ENCODE results near the gene NXT1. TPM values are rescaled to one million over a fixed set of nuclear protein-coding genes. Genes with fewer than 3 reads are reported as not detected.

NXT1 gene
- total RNA-seq, 2 donors from 2014 or later = 8.5 to 10.0 TPM

DNA sequence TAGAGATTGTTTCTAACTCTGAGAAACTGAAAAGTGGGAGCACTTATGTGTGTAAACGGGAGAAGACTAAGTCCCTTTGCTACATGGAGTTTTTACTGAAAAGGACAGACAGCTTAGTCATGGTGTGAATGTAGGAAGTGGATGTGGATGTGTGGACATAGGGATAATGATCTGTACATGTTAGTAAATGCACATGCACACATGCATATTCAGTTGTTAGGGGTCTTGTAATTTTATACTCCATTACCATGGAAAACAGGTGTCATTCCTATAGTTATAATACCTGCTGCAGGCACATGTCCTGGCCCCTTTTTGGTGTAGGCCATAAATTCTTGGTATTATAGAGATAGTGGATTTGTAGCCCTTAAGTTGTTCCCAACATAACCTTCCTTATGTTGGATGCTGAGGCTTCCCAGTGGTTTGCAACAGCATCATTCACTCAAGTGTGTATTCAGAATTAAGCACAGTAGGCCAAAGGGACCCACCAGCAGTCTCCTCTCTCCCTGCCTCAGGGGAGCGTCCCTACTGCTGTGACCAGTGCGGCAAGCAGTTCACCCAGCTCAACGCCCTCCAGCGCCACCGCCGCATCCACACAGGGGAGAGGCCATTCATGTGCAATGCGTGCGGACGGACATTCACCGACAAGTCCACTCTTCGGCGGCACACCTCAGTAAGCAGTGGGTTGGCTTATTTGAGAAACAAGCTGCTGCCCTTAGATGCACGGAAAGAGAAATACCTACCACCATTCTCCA lies 18.7 kb downstream of the NXT1 start:
- intact Hi-C loops (cut with DNase I, micrococcal nuclease) = no loop called here
- ATAC-seq = no peak

DNA sequence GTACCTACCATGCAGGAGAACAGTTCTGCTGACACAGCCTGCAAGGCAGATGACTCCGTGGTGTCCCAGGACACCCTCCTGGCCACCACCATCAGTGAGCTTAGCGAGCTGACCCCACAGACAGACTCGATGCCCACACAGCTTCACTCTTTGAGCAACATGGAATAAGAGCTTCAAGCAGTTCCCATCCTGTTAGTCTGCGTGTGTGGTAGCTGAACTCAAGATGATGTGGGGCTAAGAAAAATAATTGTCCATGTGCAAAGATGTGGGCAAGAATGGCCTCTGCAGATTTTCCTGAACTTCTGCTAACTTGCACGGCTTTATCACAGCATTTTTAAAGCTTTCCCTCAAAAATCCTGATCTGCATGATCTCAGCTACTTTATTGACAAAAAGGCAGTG lies 19.7 kb downstream of the NXT1 start:
- DNase-seq (no peak), ATAC-seq (no peak)
- intact Hi-C loops (cut with DNase I, micrococcal nuclease) = no loop called here

More for the DNA sequence above, 18.7 kb downstream of the NXT1 start:
- DNase-seq = no peak

- no peak for ATAC-seq
- DNase-seq = no peak
- intact Hi-C loops (cut with DNase I, micrococcal nuclease) = no loop called here
These were observed 20.3 kb downstream of the NXT1 start for GRCh38 chr20:23370873-23371272.

GRCh38 chr20:23371496-23371895 lies 20.9 kb downstream of the NXT1 start:
- DNase-seq = no peak
- intact Hi-C loops (cut with DNase I, micrococcal nuclease) = no loop called here
- no peak for ATAC-seq

GRCh38 chr20:23374441-23374840 lies 23.9 kb downstream of the NXT1 start:
- intact Hi-C loops (cut with DNase I, micrococcal nuclease) = no loop called here
- no peak for DNase-seq
- no peak for ATAC-seq

DNA sequence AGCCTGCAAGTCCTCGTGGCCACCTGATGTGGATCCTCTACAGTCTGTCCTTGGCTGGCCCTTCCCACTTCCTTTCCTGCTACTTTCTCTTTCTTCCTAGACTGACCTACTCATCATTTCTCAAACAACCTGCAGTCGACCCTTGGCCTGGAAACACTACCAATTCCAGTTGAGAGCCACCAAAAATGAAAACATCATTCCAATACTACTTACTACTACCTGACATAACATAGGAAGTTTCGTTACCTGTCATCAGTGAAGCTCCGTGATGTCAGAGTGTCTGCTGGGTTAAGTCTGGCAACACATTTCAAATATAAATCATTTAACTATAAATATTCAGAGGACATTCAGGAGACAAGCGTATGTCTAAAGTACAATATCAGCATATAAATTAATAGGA lies 25.2 kb downstream of the NXT1 start:
- DNase-seq (no peak), ATAC-seq (no peak)
- intact Hi-C loops (cut with DNase I, micrococcal nuclease) = no loop called here

GRCh38 chr20:23379772-23380171 lies 29.2 kb downstream of the NXT1 start:
- intact Hi-C loops (cut with DNase I, micrococcal nuclease) = no loop called here
- DNase-seq (no peak), ATAC-seq (no peak)

- ATAC-seq (no peak), DNase-seq (no peak)
- intact Hi-C loops (cut with DNase I, micrococcal nuclease) = no loop called here
These were observed 31.3 kb downstream of the NXT1 start for GRCh38 chr20:23381876-23382275.

DNA sequence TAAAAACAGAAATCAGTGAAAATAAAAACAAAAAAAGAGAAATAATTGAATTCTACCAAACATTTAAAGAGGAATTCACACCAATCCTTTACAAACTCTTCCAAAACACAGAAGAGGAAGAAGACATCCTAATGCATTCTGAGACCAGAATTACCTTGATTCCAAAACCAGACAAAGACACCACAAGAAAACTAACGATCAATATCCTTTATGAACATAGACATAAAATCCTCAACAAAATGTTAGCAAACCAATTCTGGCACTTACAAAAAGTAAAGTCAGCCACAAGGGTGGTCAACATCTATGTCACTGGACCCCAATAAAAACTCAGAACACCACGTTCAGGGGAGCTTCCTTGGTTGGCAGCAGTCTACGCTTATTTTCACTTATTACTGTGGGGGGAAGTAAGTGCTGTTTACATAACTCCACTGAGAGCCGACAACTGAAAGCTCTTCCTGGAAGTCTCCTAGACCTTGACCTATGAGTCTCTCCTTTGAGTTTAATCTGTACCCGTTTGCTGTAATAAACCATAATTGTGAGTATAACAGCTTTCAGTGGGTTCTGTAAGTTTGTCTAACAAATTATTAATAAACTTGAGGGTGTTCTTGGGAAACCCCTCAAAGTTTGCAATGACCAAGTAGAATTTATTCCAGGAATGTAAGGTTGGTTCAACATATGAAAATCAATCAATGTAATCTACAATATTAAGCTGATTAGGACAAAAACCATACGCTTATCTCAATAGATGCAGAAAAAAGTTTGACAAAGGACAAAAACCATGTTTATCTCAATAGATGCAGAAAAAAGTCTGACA lies 35.9 kb downstream of the NXT1 start:
- ATAC-seq (peak; percentile 97), DNase-seq (no peak)
- intact Hi-C loops (cut with DNase I, micrococcal nuclease) = no loop called here

GRCh38 chr20:23387118-23387443 lies 36.5 kb downstream of the NXT1 start:
- intact Hi-C loops (cut with DNase I, micrococcal nuclease) = no loop called here
- ATAC-seq (no peak), DNase-seq (no peak)

GRCh38 chr20:23390091-23390774 lies 39.6 kb downstream of the NXT1 start:
- ATAC-seq (no peak), DNase-seq (no peak)
- intact Hi-C loops (cut with DNase I, micrococcal nuclease) = no loop called here

- intact Hi-C loops (cut with DNase I, micrococcal nuclease) = no loop called here
- no peak for ATAC-seq
- DNase-seq = no peak
These were observed 41.2 kb downstream of the NXT1 start for GRCh38 chr20:23391707-23392310.

DNA sequence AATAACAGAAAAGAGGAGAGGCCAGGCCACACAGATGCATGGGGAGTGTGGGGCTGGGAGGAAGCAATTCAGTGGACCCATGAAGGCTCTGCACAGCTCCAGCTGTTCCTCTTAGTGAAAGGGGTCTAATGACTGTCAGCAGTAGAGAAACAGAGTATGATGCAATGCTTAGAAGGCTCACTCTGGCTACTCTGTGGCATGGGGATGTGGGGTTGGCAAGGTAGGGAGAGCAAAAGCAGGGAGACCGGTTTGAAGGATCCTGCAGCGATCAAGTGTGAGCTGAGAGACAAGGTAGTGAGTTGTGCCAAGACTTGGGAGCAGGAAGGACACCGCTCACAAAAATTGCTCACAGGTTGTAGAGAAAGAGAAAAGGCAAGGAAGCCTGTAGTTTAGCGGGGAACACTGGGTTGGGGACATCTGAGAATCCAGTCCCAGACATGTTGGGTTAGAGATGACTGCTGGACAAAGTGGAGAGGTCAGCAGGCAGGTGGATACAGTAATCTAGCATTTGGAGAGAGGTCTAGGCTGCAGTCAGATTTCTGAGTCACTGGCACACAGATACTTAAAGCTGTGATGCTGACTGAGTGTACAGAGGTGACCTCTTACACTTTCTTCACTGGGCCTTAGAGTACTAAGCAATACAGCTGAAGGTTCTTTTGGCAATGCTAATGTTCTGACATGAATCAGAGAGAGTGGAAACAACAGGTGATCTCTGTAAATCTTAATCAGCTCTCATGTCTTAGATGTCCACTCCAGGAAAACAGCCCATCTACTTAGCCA lies 43.6 kb downstream of the NXT1 start:
- ATAC-seq (no peak), DNase-seq (no peak)
- intact Hi-C loops (cut with DNase I, micrococcal nuclease) = no loop called here

GRCh38 chr20:23396950-23397627 lies 46.5 kb downstream of the NXT1 start:
- intact Hi-C loops (cut with DNase I, micrococcal nuclease) = no loop called here
- DNase-seq (no peak), ATAC-seq (no peak)

- intact Hi-C loops (cut with DNase I, micrococcal nuclease) = no loop called here
These were observed 47.4 kb downstream of the NXT1 start for GRCh38 chr20:23397961-23398360.

GRCh38 chr20:23399568-23400241 lies 49.1 kb downstream of the NXT1 start:
- no peak for DNase-seq
- intact Hi-C loops (cut with DNase I, micrococcal nuclease) = no loop called here
- ATAC-seq = no peak

More at GRCh38 chr20:23397961-23398360, 47.4 kb downstream of the NXT1 start:
- ATAC-seq (no peak), DNase-seq (no peak)

DNA sequence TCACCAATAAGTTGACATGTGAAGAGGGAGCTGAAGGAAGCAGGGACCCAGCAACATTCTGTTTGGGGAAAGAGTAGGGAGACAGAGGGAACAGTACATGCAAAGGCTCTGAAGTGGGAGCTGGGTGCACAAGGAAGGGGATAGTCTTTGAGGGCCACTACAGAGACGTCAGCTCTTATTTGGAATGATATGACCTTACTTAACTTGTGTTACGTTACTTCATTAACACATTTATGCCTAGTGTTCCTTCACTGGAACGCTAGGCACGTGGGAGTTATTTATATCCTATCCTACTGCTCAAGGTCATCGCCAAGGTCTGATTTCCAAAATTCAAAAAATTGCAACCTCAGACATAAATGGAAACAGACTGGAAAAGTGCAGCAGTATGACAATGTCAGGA lies 50.5 kb downstream of the NXT1 start:
- intact Hi-C loops (cut with DNase I, micrococcal nuclease) = no loop called here
- DNase-seq = no peak
- no peak for ATAC-seq

GRCh38 chr20:23403751-23404150 lies 53.2 kb downstream of the NXT1 start:
- DNase-seq = no peak
- no peak for ATAC-seq
- intact Hi-C loops (cut with DNase I, micrococcal nuclease) = no loop called here
